ENCODE measurements around the gene RASL11B.

Gene RASL11B

DNA sequence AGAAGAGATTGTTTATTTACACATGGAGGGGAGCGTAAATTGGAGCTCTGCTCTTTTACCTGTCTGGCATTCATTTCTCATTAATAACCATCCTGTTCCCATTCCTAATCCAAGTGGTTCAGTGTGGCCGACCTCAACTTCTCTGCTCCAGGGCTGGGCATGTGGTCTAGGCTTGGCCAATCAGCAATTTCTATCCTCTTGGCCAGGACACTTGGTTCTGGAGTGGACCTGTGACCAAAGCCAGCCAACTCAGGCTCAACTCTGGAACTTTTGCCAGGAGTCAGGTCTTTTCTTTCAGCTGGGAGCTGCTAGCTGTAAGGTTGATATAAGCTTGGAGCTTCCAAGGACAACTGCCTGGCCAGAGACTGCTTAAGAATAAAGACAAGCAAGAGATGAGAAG lies 15.6 kb upstream of the RASL11B start:
- Histone ChIP-seq H3K9me3 (ENCODE audit: control insufficient read depth, low read length) (no peaks in the 10 kb centered on the region), H3K4me1 (ENCODE audit: control insufficient read depth, insufficient read depth, low read length) (peaks cover 5% of the 10 kb centered on the region), H3K4me3 (ENCODE audit: low read length) (no peak overlapping the region), H3K9ac (ENCODE audit: low read length) (no peak overlapping the region), H3K36me3 (ENCODE audit: control insufficient read depth, insufficient read depth, low read length, severe bottlenecking) (no peaks in the 10 kb centered on the region), H3K27me3 (replicated peaks; ENCODE audit: control insufficient read depth, insufficient read depth, low read length) (no peaks in the 10 kb centered on the region)
- no peak for DNase-seq (ENCODE audit: low read depth)

DNA sequence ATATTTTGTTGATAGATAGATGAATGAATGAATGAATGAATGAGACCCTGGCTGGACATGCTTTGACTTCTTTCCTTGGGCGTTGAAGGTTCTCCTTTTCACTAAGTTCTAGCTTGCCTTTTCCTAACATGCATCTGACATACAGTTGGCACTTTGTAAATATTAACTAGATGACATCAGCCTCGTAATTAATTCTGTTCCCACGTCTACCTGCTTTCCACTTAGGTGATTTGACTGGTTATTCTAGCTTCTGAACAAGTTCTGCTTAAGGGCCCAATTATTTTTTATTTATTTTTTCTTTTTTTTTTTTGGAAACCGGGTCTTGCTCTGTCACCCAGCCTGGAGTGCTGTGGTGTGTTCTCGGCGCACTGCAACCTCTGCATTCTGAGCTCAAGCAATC lies 13.9 kb upstream of the RASL11B start:
- Histone ChIP-seq H3K9me3 (ENCODE audit: control insufficient read depth, low read length) (no peaks in the 10 kb centered on the region), H3K36me3 (ENCODE audit: control insufficient read depth, insufficient read depth, low read length, severe bottlenecking) (no peaks in the 10 kb centered on the region), H3K4me1 (ENCODE audit: control insufficient read depth, insufficient read depth, low read length) (peaks cover 9% of the 10 kb centered on the region), H3K9ac (ENCODE audit: low read length) (no peak overlapping the region), H3K4me3 (ENCODE audit: low read length) (no peak overlapping the region), H3K27me3 (replicated peaks; ENCODE audit: control insufficient read depth, insufficient read depth, low read length) (no peaks in the 10 kb centered on the region)
- DNase-seq (ENCODE audit: low read depth), result no peak

GRCh38 chr4:52850406-52851124 lies 11.6 kb upstream of the RASL11B start:
- Histone ChIP-seq H3K27me3 (replicated peaks; ENCODE audit: control insufficient read depth, insufficient read depth, low read length) (no peaks in the 10 kb centered on the region), H3K4me3 (ENCODE audit: low read length) (no peak overlapping the region), H3K9me3 (ENCODE audit: control insufficient read depth, low read length) (no peaks in the 10 kb centered on the region), H3K4me1 (ENCODE audit: control insufficient read depth, insufficient read depth, low read length) (peaks cover 20% of the 10 kb centered on the region), H3K36me3 (ENCODE audit: control insufficient read depth, insufficient read depth, low read length, severe bottlenecking) (no peaks in the 10 kb centered on the region), H3K9ac (ENCODE audit: low read length) (no peak overlapping the region)
- no peak for DNase-seq (ENCODE audit: low read depth)

DNA sequence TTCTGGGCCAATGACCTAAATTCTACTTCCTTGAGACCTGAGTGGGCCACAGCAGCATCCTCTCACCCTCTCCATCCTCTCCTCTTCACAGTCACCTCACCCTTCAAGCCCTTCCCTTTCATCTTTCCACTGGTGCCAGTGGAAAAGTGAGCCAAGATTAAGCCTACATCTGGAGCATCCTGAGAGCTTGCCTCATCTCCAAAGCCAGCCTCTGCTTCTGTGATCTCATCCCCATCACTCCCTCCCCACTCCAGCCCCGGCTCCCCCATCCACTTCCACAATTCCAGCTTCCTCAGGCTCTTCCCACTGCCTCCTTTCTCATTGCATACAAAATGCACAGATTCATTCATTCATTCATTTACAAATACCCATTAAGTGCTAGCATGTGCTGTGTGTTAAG lies 10.1 kb upstream of the RASL11B start:
- H3K36me3 ChIP-seq (ENCODE audit: control insufficient read depth, insufficient read depth, low read length, severe bottlenecking), result no peaks in the 10 kb centered on the region
- H3K27me3 ChIP-seq (replicated peaks; ENCODE audit: control insufficient read depth, insufficient read depth, low read length), result no peaks in the 10 kb centered on the region

DNA sequence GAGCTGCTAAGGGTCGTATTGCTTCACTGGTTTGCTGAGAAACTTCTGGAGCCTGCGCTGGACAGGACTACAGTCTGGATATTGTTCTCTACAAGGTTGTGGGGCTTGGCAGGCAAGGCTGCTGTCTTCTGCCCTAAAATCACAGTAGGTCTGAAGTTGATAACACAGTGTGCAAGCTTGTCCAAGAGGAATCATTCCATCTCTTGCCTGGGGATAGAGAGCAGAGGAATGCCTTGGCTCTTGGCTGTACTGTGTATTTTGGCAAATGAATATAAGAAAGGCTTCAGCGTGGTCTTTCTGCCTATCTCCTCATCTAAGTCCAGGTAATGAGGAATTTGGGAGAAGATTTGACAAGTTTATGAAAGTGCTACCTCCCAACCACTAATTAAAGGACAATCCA lies 9.4 kb upstream of the RASL11B start:
- Histone ChIP-seq H3K36me3 (ENCODE audit: control insufficient read depth, insufficient read depth, low read length, severe bottlenecking) (no peaks in the 10 kb centered on the region), H3K27me3 (replicated peaks; ENCODE audit: control insufficient read depth, insufficient read depth, low read length) (no peaks in the 10 kb centered on the region), H3K9ac (ENCODE audit: low read length) (peak overlapping the region; percentile 73), H3K9me3 (ENCODE audit: control insufficient read depth, low read length) (peaks cover 5% of the 10 kb centered on the region), H3K4me3 (ENCODE audit: low read length) (peak overlapping the region; percentile 52), H3K4me1 (ENCODE audit: control insufficient read depth, insufficient read depth, low read length) (peaks cover 20% of the 10 kb centered on the region)
- peak; percentile 46 for DNase-seq (ENCODE audit: low read depth)

More for the DNA sequence above, 10.1 kb upstream of the RASL11B start:
- DNase-seq (ENCODE audit: low read depth), result no peak
- Histone ChIP-seq H3K4me1 (ENCODE audit: control insufficient read depth, insufficient read depth, low read length) (peaks cover 20% of the 10 kb centered on the region), H3K9me3 (ENCODE audit: control insufficient read depth, low read length) (no peaks in the 10 kb centered on the region), H3K4me3 (ENCODE audit: low read length) (no peak overlapping the region), H3K9ac (ENCODE audit: low read length) (peak overlapping the region; percentile 73)

- Histone ChIP-seq H3K9me3 (ENCODE audit: control insufficient read depth, low read length) (peaks cover 11% of the 10 kb centered on the region), H3K27me3 (replicated peaks; ENCODE audit: control insufficient read depth, insufficient read depth, low read length) (no peaks in the 10 kb centered on the region), H3K4me3 (ENCODE audit: low read length) (peak overlapping the region; percentile 52), H3K9ac (ENCODE audit: low read length) (peak overlapping the region; percentile 73), H3K36me3 (ENCODE audit: control insufficient read depth, insufficient read depth, low read length, severe bottlenecking) (no peaks in the 10 kb centered on the region), H3K4me1 (ENCODE audit: control insufficient read depth, insufficient read depth, low read length) (peaks cover 20% of the 10 kb centered on the region)
- DNase-seq (ENCODE audit: low read depth), result peak; percentile 76
These were observed 8.8 kb upstream of the RASL11B start for GRCh38 chr4:52853351-52853750.

GRCh38 chr4:52856801-52857200 lies 5.3 kb upstream of the RASL11B start:
- Histone ChIP-seq H3K36me3 (ENCODE audit: control insufficient read depth, insufficient read depth, low read length, severe bottlenecking) (no peaks in the 10 kb centered on the region), H3K27me3 (replicated peaks; ENCODE audit: control insufficient read depth, insufficient read depth, low read length) (no peaks in the 10 kb centered on the region), H3K9ac (ENCODE audit: low read length) (no peak overlapping the region), H3K9me3 (ENCODE audit: control insufficient read depth, low read length) (peaks cover 17% of the 10 kb centered on the region), H3K4me1 (ENCODE audit: control insufficient read depth, insufficient read depth, low read length) (peaks cover 24% of the 10 kb centered on the region), H3K4me3 (ENCODE audit: low read length) (no peak overlapping the region)
- no peak for DNase-seq (ENCODE audit: low read depth)

GRCh38 chr4:52860361-52860760 lies 1.8 kb upstream of the RASL11B start:
- Histone ChIP-seq H3K9me3 (ENCODE audit: control insufficient read depth, low read length) (peaks cover 17% of the 10 kb centered on the region), H3K36me3 (ENCODE audit: control insufficient read depth, insufficient read depth, low read length, severe bottlenecking) (peaks cover 11% of the 10 kb centered on the region), H3K27me3 (replicated peaks; ENCODE audit: control insufficient read depth, insufficient read depth, low read length) (no peaks in the 10 kb centered on the region), H3K4me1 (ENCODE audit: control insufficient read depth, insufficient read depth, low read length) (peaks cover 24% of the 10 kb centered on the region), H3K9ac (ENCODE audit: low read length) (no peak overlapping the region), H3K4me3 (ENCODE audit: low read length) (no peak overlapping the region)
- no peak for DNase-seq (ENCODE audit: low read depth)

DNA sequence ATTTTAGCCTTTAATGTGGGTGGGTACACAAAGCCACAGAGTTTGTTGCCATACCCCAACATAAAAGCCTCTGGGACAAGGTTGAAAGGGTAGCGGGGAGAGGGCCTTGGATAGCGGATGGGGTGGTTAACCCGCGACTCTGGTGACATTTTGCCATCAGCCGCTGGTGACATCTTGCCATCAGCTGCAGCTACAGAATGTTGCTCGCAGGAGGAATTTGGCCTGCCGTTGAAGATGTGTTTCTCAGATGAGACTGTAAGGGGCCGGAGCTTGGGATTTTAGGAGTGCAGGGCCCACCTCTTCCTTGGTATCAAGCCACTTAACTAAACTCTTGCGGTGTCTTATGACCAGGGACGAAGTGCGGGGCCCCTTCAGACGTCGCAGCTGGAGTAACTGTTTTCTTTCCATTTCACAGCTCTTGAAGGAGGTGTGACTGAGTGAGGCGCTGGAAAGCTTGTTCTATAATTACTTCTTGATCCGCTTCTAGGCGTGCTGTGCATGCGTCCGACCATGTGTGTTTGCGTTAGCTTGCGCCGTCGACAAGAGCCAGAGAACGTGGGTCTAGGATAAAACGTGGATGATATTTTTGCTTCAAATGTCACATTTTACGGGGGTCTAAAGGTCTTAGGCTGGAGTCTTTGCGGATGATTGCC lies 820 bp upstream of the RASL11B start:
- Histone ChIP-seq H3K36me3 (ENCODE audit: control insufficient read depth, insufficient read depth, low read length, severe bottlenecking) (peaks cover 21% of the 10 kb centered on the region), H3K9me3 (ENCODE audit: control insufficient read depth, low read length) (peaks cover 17% of the 10 kb centered on the region), H3K4me3 (ENCODE audit: low read length) (peak overlapping the region; percentile 88), H3K9ac (ENCODE audit: low read length) (peak overlapping the region; percentile 92), H3K27me3 (replicated peaks; ENCODE audit: control insufficient read depth, insufficient read depth, low read length) (no peaks in the 10 kb centered on the region), H3K4me1 (ENCODE audit: control insufficient read depth, insufficient read depth, low read length) (peaks cover 28% of the 10 kb centered on the region)
- no peak for DNase-seq (ENCODE audit: low read depth)

DNA sequence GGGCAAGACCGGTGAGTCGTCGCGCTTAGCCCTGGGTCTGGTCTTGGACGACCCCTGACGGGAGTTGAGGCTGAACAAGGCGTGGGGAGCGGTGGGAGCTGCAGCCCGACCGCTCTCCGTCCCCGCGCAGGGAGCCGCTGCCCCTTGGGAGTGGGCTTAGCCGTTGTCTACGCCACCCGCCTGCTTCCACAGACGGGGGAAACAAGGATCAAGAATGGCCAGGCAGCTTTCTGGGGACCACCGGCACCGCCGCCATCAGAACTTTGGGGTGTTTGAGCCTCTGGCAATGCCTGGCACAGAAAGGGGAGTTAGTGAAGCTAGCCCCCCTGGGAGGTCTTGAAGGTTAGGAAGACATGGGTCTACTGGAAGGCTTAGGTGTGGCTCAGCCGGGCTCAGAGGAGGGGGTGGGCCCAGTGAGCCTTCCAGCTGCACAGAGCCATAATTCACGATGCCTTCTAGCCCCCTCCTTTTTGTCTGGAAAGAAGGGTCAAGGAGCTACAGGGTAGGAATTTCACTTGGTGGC lies 583 bp downstream of the RASL11B start:
- DNase-seq (ENCODE audit: low read depth), result no peak
- Histone ChIP-seq H3K4me1 (ENCODE audit: control insufficient read depth, insufficient read depth, low read length) (peaks cover 28% of the 10 kb centered on the region), H3K9me3 (ENCODE audit: control insufficient read depth, low read length) (peaks cover 12% of the 10 kb centered on the region), H3K9ac (ENCODE audit: low read length) (peak overlapping the region; percentile 92), H3K27me3 (replicated peaks; ENCODE audit: control insufficient read depth, insufficient read depth, low read length) (no peaks in the 10 kb centered on the region), H3K36me3 (ENCODE audit: control insufficient read depth, insufficient read depth, low read length, severe bottlenecking) (peaks cover 28% of the 10 kb centered on the region), H3K4me3 (ENCODE audit: low read length) (peak overlapping the region; percentile 88)

DNA sequence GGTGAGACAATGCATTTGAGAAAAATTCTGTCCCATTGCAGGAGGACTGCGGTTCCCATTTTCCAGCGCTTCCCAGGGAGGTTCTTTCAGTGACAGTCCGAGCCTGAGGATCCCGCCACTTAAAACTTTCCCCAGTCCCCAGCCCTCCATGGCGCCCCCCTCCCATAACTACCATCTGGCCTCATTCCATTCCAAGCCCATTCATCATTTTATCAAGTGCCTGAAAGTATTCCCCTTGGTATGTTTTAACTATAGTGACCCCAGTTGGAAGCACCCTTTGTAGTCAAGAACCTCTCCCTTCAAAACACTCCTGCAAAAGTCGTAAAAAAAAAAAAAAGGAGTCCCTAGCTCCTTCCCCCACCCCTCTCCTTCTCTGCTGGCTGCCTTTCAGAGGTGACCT lies 1.2 kb downstream of the RASL11B start:
- Histone ChIP-seq H3K4me1 (ENCODE audit: control insufficient read depth, insufficient read depth, low read length) (peaks cover 28% of the 10 kb centered on the region), H3K9me3 (ENCODE audit: control insufficient read depth, low read length) (peaks cover 6% of the 10 kb centered on the region), H3K36me3 (ENCODE audit: control insufficient read depth, insufficient read depth, low read length, severe bottlenecking) (peaks cover 28% of the 10 kb centered on the region), H3K9ac (ENCODE audit: low read length) (peak overlapping the region; percentile 92), H3K27me3 (replicated peaks; ENCODE audit: control insufficient read depth, insufficient read depth, low read length) (no peaks in the 10 kb centered on the region), H3K4me3 (ENCODE audit: low read length) (peak overlapping the region; percentile 88)
- DNase-seq (ENCODE audit: low read depth), result no peak

Measured in adipocyte (in vitro differentiated cells).